ENCODE data around the gene GNGT2.
"Not testable (repeated sequence)": the region's sequence is repeated elsewhere in the genome, so short reads cannot be mapped to it uniquely, and the experiment has no call there.

GNGT2 gene

DNA sequence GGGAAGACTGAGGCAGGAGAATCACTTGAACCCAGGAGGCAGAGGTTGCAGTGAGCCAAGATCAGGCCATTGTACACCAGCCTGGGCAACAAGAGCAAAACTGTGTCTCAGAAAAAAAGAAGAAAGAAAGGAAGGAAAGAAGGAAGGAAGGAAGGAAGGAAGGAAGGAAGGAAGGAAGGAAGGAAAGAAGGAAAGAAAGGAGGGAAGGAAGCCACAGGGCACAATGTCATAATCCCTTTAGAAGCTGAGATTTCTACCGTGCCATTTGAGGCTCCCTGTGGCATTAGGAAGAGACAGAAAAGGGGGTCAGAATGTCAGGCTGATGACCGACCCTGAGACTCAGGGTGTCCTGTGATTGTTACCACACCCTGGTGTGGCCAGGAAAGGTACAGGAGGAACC is 6.6 kb downstream of the GNGT2 start:
- no peak for DNase-seq

DNA sequence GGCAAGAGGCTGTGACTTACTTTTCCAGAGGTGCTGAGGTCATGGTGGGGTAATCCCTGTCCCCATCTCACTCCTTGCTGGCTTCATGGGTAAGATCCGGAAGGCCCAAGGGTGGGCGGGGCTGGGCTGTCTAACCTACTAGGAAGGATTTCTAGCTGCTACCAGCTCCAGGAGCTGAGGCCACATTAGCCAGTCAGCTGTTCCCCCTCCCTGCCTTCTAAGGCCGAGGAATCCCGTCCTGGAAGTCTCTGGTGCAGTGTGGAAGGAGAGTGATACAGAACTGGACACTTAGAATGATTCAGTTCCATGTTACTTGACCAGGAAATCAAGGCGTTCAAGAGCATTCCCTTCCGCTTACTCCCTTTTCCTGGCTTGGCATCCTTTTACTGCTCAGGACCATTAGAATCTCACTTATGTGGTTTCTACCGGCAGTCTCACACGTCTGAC is 8.9 kb downstream of the GNGT2 start:
- no peak for DNase-seq

GRCh38 chr17:49200423-49201083 is 9.8 kb downstream of the GNGT2 start:
- DNase-seq: no peak

- no peak for DNase-seq
Observed at GRCh38 chr17:49198211-49198610, 12.2 kb downstream of the GNGT2 start.

- DNase-seq: no peak
Observed at GRCh38 chr17:49197346-49197998, 12.9 kb downstream of the GNGT2 start.

DNA sequence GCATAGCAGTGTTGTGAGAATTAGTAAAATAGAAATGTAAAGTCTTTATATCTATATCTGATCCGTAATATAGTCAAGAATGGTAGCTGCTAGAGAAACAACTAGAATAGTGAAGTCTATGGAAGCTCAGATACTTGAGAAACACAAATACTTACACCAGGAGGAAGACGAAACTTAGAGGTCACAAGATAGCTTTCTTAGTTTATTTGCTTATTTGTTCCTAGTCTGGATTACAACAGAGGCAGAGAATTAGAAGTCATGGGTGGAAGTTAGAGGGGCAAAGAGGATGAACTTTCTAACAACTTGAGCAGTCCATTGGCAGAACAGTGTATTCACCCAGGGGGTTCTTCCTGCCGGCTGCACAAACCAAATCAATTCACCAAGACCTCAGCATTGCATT is 13.9 kb downstream of the GNGT2 start:
- no peak for DNase-seq

DNA sequence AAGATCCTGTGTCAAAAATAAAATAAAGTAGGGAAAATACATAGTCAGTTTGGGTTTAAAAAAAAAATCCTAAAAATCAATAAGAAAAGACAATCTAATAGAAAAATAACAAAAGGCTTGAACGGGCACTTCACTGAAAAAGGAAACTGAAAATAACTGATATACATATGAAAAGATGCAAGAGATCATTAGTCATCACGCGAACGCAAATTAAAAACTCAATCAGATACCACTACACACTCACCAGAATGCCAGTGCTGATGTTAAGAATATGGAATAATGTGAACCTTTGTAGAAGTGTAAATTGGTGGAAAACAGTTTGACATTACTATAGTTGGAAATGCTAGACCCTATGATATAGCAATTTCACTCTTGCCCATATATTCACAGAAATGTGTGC is 14.6 kb downstream of the GNGT2 start:
- DNase-seq: no peak

GRCh38 chr17:49194297-49194607 is 16.1 kb downstream of the GNGT2 start:
- no peak for DNase-seq

- no peak for DNase-seq
Observed at GRCh38 chr17:49193513-49194296, 16.7 kb downstream of the GNGT2 start.

- DNase-seq: peak; percentile 88
Observed at GRCh38 chr17:49191917-49192741, 18.2 kb downstream of the GNGT2 start.

DNA sequence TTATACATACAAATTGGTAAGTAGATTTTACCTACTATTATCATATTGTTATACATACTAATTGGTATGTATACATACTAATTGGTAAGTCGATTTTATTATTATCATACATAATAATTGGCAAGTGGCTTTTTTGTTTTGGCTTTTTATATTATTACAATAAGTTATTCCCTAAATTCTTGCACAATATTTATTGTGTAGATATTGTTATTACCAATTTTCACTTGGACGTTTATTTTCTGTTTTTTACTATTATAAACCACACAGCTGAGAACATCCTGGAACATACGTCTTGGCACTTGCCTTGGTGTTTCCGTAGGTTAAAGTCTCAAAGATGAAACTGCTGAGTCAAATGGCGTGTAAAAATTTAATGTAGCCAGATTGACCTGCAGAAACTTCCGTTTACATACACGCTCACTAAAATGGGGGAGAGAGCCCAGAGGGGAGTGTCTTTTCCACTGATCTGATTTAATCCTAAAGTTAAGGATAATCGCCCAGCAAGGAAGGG is 18.9 kb downstream of the GNGT2 start:
- no peak for DNase-seq

- no peak for DNase-seq
Observed at GRCh38 chr17:49190932-49191331, 19.4 kb downstream of the GNGT2 start.

DNA sequence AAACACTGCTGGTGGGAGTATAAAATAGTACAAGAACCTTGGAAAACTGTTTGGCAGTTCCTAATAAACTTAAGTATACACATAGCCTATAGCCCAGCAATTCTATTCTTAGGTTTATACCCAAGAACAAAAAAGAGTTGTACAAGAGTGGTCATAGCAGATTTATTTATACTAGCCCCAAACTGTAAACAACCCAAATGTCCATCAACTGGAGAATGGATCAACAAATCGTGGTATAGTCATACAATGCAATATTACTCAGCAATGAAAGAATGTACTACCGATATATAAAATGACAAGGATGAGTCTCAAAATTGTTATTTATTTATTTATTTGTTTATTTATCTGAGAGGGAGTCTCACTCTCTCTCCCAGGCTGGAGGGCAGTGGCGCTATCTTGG is 23.1 kb downstream of the GNGT2 start:
- DNase-seq: no peak

GRCh38 chr17:49185381-49185780 is 25.0 kb downstream of the GNGT2 start:
- not testable (repeated sequence) for DNase-seq

- DNase-seq: not testable (repeated sequence)
Observed at GRCh38 chr17:49184522-49184921, 25.9 kb downstream of the GNGT2 start.

- DNase-seq: no peak
Observed at GRCh38 chr17:49183801-49184200, 26.6 kb downstream of the GNGT2 start.

DNA sequence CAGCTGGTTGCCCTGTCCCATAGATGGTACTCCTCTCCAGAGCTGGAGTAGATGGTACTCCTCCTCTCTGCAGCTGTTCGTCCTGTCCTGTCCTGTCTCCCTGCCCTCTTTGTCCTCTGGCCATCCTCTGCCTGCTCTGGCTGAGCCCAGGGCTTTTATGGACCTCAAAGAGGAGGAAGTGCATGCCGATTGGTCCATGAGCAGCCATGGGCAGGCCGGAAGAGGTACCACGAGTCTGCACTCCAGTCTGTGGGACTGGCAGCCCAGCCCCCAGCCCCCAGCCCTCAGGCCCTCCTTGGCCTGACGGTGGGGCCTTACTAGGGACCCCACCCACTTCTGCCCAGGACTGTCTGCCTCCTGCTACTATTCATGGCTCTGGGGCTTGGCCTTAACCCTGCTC is 27.0 kb downstream of the GNGT2 start:
- no peak for DNase-seq

GRCh38 chr17:49180998-49181635 is 29.3 kb downstream of the GNGT2 start:
- no peak for DNase-seq

DNA sequence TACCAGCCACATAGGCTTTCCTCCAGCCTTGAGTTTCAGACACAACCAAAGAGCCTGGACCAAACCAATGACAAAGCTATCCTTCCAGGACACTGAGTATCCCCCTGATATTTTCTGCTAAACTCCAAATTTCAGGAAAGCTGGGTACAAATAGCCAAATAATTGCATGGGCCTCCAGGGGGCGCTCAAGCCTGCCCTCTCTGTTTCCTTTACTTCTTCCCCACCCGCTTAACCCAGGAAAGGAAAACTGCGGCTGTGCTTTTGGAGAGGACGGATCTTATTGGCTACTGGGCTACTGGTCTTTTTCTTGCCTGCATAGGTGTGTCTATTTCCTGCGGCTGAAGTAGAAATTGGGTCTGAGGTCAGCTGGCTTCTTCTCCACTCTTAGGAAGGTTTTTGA is 30.1 kb downstream of the GNGT2 start:
- peak; percentile 65 for DNase-seq

DNA sequence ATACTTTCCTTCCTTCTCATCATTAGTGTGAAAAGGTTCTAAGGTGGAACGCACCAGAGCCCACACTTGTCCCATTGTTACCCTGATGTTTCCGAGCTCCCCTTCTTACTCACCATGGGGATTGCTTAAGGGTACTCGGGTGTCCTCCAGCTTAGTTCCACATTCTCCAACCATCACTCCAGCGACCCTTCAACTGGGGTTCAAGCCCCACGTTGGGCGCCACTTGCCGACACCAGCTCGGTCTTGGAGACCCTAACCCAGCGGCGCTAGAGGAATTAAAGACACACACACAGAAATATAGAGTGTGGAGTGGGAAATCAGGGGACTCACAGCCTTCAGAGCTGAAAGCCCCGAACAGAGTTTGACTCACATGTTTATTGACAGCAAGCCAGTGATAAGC is 34.4 kb downstream of the GNGT2 start:
- DNase-seq: not testable (repeated sequence)

- DNase-seq: not testable (repeated sequence)
Observed at GRCh38 chr17:49170711-49171110, 39.7 kb downstream of the GNGT2 start.

DNA sequence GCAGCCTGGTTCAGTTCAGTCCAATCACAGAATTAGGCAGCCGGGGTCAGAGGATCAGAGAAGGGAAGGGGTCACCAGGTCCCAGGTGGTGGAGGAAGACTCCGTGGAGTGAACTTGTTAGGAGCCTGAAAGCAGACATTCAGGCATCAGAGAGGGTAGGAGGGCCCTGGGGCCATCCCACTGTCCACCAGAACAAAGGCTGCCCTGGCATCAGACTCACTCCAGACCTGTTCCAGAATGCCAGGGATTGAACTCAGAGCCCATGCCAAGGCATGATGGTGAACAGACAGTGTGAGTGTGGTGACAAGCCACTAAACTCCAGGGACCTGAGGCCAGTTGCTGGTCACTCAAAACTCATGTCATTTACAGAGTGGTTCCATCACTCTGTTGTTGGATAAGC is 40.2 kb downstream of the GNGT2 start:
- no peak for DNase-seq
